Activated CD4-positive, alpha-beta T cell treated with anti-CD3 and anti-CD28 coated beads, Interleukin-10, Interleukin-2, amounts not matched to agents 100 ng/mL and 50 ng/mL, durations not matched to agents 16 hours and 8 hours (primary cell): ENCODE results near the gene PIEZO1.
"Not testable (repeated sequence)": the region's sequence is repeated elsewhere in the genome, so short reads cannot be mapped to it uniquely, and the experiment has no call there.

Experiments
- DNase-seq: peaks from one replicate; pipeline ENCODE4 v3.0.0-alpha.2; 2020

The PIEZO1 gene

DNA sequence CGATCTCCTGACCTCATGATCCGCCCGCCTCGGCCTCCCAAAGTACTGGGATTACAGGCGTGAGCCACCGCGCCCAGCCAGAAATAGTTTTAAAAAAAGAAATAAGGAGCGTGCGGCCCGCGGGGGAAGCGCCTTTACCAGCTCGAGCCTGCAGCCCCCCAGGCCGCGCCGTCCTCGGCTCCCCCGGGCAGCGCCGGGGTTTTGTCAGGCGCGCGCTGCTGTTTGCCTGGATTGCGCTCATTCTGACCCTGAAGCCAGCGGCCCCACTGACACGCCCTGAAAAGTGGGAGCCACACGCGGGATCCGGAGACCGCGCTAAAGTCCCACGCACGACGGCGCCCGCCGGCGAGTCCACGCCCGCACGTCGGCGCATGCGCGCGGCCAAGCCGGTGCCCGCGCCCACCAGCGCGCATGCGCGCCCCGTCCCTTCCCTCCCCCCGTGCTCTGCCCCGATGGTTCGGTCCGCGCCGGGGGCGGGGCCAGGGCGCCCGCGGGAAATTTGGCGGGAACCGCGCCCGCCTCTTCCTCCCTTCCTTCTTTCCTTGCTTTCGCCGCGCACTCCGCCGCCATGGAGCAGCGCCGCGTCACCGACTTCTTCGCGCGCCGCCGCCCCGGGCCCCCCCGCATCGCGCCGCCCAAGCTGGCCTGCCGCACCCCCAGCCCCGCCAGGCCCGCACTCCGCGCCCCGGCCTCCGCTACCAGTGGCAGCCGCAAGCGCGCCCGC, 18.4 kb upstream of the PIEZO1 start, which contains the start of gene CDT1:
Gene CDT1, plus strand, starts transcription at position 526 of the 724 bp plus-strand sequence. Its CDS starts 43 bp downstream, at position 569.
- peak; percentile 90 for DNase-seq

- DNase-seq = no peak
Observed at GRCh38 chr16:88800277-88800592, 15.2 kb upstream of the PIEZO1 start.

- peak; percentile 41 for DNase-seq
Observed at GRCh38 chr16:88799569-88800276, 14.7 kb upstream of the PIEZO1 start.

DNA sequence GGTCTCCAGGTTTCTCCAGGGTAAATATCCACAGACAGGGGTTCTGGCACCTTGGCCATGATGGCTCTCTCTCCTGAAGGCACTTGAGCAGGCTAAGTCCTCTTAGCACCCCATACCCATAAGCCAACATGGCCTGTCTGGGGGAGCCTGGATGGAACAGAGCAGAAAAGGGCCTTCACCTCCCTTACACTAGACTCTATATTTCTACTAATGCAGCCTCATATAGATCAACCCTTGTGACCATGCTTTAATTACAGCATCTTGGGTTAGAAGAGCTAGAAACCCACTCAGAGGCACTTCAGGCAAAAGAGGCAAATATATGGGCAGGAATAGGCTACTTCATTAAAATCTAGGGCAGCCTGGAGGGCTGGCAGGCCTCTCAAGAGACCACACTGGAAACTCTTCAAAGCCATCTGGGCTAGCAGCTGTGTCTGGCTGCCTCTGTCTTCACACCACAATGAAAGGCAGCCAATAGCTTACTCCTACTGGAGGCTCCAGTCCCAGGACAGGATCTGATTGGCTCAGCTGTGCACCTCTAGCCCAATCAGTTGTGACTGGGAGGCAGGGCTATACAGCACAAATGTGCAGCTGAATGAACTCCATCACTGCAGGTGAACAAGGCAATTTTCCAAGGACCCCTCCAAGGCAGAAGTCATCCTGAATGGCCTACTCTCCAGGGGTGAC, 13.9 kb upstream of the PIEZO1 start:
- no peak for DNase-seq

DNA sequence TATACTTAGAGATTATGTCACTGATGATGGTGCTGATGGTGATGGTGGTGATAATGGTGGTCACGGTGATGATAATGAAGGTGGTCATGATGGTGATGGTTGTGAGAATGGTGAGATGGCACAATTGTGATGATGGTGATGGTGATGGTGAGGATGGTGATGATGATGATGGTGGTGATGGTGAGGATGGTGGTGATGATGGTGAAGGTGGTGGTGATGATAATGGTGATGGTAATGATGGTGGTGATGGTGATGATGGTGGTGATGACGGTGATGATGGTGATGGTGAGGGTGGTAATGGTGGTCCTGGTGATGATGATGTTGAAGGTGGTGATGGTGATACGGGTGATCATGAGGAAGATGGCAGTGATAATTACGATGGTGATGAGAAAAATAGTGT, 13.1 kb upstream of the PIEZO1 start:
- DNase-seq = no peak

DNA sequence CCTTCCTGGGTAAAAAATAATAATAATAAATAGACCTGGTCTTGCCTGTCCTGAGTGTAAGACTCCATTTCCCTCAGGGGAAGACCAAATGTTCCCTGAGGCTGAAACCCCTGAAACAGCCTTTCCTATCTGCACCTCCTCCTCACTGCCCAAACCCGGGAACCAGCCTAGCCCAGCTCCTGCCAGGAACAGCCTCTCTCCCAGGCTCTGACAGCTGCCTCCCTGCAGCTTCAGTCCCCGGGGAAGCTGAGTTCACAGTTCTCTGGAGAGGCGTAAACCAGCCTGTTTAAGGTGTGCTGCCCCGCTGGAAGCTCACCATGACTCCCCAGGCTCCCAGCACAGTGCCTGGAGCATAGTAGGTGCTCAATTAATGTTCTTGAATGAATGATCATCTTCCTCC, 11.3 kb upstream of the PIEZO1 start:
- DNase-seq = no peak

- DNase-seq = no peak
Observed at GRCh38 chr16:88793251-88793954, 8.4 kb upstream of the PIEZO1 start.

GRCh38 chr16:88792668-88793250, 7.7 kb upstream of the PIEZO1 start:
- no peak for DNase-seq

- no peak for DNase-seq
Observed at GRCh38 chr16:88792078-88792550, 7.1 kb upstream of the PIEZO1 start.

DNA sequence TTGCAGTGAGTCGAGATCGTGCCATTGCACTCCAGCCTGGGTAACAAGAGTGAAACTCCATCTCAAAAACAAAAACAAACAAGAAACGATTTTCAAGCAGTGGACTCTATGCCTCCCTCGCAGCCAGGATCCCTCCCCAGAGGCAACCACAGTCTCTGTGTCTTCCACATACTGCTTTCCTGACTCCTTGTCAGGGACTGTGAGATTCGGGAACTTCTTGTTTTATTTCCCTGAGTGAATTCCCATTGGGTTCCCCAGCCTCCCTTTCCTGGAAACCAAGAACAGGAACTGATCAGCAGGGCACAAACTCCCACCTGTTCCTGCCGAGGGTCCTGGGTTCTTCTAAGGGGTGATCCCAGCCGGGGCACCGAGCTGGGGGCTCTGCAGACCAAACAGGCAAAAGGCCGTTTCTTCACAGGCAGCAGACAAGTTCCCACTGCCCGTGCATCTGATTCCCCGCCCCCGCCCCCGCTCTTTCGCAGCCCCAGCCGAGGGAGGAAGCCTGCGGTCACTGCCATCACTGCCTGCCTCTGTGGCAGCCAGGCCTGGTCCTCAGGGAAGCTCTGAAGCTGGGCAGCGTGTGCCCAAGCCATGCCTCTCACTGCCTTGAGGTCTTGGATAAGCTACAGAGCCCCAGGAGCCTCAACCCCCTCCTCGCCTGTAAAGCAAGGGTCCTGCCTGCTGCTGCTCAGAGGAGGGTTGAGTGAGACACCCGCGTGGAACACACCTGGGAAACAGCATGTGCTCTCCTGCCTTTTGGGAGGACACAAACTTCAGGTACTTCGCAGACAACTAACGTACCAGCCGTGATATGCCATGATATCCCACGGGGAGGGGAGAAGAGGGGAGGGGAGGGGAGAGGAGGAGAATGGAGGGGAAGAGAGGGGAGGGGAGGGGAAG, 5.5 kb upstream of the PIEZO1 start:
- DNase-seq = peak; percentile 78

DNA sequence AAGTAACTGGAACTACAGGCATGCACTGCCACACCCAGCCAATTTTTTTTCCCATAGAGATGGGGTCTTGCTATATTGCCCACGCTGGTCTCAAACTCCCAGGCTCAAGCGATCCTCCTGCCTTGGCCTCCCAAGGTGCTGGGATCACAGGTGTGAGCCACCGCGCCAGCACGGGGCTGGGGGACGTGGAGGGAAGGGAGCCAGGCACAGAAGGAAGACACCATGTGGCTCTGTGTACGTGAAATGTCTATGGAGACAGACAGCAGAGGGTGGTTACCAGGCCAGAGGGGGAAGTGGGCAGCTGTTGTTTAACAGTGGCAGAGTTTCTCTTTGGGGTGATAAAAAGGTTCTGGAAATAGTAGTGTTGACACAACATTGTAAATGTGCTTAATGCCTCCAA, 4.6 kb upstream of the PIEZO1 start:
- DNase-seq = no peak

DNA sequence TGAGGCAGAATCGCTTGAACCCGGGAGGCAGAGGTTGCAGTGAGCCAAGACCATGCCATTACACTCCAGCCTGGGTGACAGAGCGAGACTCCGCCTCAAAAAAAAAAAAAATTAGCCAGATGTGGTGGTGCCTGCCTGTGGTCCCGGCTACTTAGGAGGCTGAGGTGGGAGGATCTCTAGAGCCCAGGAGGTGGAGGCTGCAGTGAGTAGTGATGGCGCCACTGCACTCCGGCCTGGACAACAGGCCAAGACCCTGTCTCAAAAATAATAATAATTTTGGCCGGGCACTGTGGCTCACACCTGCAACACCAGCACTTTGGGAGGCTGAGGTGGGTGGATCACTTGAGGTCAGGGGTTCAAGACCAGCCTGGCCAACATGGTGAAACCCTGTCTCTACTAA, 3.7 kb upstream of the PIEZO1 start:
- DNase-seq = not testable (repeated sequence)

- DNase-seq = no peak
Observed at GRCh38 chr16:88787579-88788314, 2.7 kb upstream of the PIEZO1 start.

DNA sequence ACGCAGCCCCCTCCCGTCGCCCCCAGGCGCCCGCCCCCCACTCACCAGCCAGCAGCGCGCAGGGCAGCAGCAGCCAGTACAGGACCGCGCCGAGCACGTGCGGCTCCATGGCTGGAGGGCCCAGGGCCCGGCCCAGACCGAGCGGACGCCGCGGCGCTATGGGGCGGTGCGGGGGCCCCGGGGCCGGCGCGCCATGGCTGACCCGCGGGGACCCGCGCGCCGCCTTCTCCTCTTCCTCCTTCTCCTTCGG, 239 bp downstream of the PIEZO1 start:
- no peak for DNase-seq

DNA sequence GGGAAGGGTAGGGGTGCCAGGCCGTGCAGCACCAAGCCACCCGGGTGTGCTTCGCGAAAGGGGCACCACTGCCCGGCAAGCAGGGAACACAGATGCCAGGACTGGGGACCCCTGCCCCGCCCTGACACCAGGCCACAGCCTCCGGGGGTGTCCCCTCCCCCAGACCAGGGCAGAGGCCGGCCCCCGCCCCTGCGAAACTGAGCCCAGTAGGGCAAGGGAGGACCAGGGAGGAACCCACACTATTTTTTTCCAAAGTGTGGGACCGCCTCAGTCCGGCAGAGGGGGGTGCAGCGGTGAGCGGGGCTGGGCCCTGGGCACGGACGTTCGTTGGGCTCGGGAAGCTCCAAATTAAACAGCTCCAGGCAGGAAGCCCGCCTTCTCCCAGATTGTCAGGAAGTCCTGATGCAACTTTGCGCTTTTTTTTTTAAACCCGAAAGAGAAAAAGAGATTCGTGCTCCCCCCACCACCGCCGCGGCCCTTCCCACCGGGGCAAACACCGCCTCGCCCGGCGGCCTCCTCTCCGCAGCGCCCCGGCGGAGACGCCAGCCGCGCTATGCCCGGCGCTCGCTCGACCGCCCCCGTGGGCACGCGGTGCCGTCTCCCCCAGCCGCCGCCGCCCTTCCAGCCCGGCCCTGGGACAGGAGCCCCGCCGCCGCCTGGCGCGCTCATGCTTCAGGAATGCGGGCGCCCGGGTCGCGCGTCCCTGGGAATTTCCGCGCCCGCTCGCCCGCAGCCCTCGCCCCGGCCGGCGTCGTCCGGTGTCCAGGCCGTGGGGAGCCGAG, 755 bp downstream of the PIEZO1 start:
- peak; percentile 67 for DNase-seq

GRCh38 chr16:88783391-88784073, 1.5 kb downstream of the PIEZO1 start:
- DNase-seq = peak; percentile 50

DNA sequence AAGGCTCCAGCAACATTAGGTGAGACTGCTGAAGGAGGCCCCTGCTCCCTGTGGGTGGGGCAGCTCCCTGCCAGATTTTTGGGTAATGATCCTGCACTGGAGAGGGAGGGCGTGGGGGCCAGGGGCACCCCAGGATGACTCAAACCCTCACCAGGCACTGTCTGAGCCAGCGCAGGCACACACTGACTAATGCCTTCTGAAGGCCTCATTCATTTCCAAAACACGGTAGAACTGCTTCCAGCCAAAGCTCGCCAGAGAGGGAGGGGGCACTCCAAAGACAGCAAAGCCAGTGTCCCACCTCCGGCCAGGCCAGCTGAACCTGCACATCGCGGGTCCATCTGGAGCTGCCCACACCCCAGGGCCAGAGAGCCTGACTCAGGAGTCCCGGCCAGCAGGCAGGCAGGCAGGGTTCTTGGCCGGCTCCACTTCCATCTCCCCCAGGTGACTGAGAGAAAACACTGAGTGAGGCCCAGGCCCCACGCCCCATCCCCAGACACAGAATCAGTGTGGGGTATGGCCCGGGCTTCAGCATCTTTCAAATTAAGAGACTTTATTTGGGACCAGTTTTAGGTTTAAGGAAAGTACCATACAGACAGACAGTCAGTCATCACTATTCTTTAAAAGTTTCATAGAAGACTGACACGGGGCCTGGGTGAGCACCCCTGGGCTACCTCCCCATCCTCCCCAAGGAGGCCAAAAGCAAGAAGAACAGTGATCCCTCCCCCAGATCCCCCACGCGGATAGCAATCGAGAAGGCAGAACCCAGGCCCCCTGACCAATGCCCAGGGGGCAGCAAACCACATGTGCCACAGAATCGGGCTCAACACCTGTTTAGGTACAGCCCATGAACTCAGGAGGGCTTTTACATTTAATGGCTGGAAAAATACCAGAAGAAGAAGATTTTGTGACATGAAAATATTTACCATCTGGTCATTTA, 2.3 kb downstream of the PIEZO1 start:
- peak; percentile 93 for DNase-seq
